Parathyroid adenoma (tissue), 2 donors: ENCODE results near the gene BAG5.

Experiments
- H2AFZ ChIP-seq: fragments of 300-600 bp; sonication (generic); one replicate; pipeline ENCODE4 v1.7.0; 2017; ENCODE audit warnings: antibody characterized with exemption, mild to moderate bottlenecking
- H3K27ac ChIP-seq: fragments of 300-600 bp; sonication (generic); one replicate; pipeline ENCODE4 v1.7.0; 2017
- H3K27me3 ChIP-seq: fragments of 300-600 bp; sonication (generic); one replicate; pipeline ENCODE4 v1.7.0; 2017; ENCODE audit warnings: low read length; ENCODE audit not compliant: control insufficient read depth, insufficient read depth
- H3K36me3 ChIP-seq: fragments of 300-600 bp; sonication (generic); one replicate; pipeline ENCODE4 v1.7.0; 2017; ENCODE audit warnings: low read length; ENCODE audit not compliant: control insufficient read depth, insufficient read depth
- H3K4me1 ChIP-seq: fragments of 300-600 bp; sonication (generic); one replicate; pipeline ENCODE4 v1.7.0; 2017; ENCODE audit warnings: control low read depth
- H3K4me2 ChIP-seq: fragments of 300-600 bp; sonication (generic); one replicate; pipeline ENCODE4 v1.7.0; 2017; ENCODE audit warnings: low read length
- H3K4me3 ChIP-seq: fragments of 300-600 bp; sonication (generic); one replicate; pipeline ENCODE4 v1.7.0; 2017; ENCODE audit warnings: low read depth, low read length
- H3K79me2 ChIP-seq: fragments of 300-600 bp; sonication (generic); one replicate; pipeline ENCODE4 v1.7.0; 2017; ENCODE audit warnings: control low read depth
- H3K9ac ChIP-seq: fragments of 300-600 bp; sonication (generic); one replicate; pipeline ENCODE4 v1.7.0; 2017; ENCODE audit warnings: mild to moderate bottlenecking
- H3K9me3 ChIP-seq: fragments of 300-600 bp; sonication (generic); one replicate; pipeline ENCODE4 v1.7.0; 2017; ENCODE audit warnings: low read length; ENCODE audit not compliant: control insufficient read depth
- CTCF ChIP-seq: fragments of 300-600 bp; sonication (generic); IDR thresholded peaks from one replicate; pipeline ENCODE4 v1.7.0; 2017; ENCODE audit warnings: antibody characterized with exemption, mild to moderate bottlenecking
- donor health status: primary hyperparathyroidism.

Gene BAG5

GRCh38 chr14:103584326-103584915 lies 22.0 kb upstream of the BAG5 start:
- Histone ChIP-seq H3K9me3 (no peaks in the 10 kb centered on the region), H3K4me3 (no peak overlapping the region), H3K9ac (no peak overlapping the region), H3K79me2 (peaks cover 21% of the 10 kb centered on the region), H2AFZ (no peak overlapping the region), H3K4me2 (no peak overlapping the region), H3K4me1 (no peaks in the 10 kb centered on the region), H3K27me3 (no peaks in the 10 kb centered on the region), H3K27ac (no peak overlapping the region), H3K36me3 (no peaks in the 10 kb centered on the region)
- no peak for TF ChIP-seq CTCF

GRCh38 chr14:103581954-103582703 lies 19.7 kb upstream of the BAG5 start:
- Histone ChIP-seq H3K36me3 (no peaks in the 10 kb centered on the region), H3K4me3 (no peak overlapping the region), H3K27me3 (no peaks in the 10 kb centered on the region), H3K4me1 (peaks cover 2% of the 10 kb centered on the region), H3K9me3 (no peaks in the 10 kb centered on the region), H3K79me2 (peaks cover 20% of the 10 kb centered on the region), H3K27ac (no peak overlapping the region), H3K4me2 (no peak overlapping the region), H2AFZ (no peak overlapping the region), H3K9ac (no peak overlapping the region)
- no peak for TF ChIP-seq CTCF

GRCh38 chr14:103581206-103581605 lies 18.7 kb upstream of the BAG5 start:
- Histone ChIP-seq H3K9me3 (no peaks in the 10 kb centered on the region), H3K79me2 (peaks cover 16% of the 10 kb centered on the region), H3K4me1 (peaks cover 6% of the 10 kb centered on the region), H3K4me2 (no peak overlapping the region), H3K36me3 (no peaks in the 10 kb centered on the region), H2AFZ (no peak overlapping the region), H3K9ac (no peak overlapping the region), H3K27ac (no peak overlapping the region), H3K4me3 (no peak overlapping the region), H3K27me3 (no peaks in the 10 kb centered on the region)
- no peak for TF ChIP-seq CTCF

- Histone ChIP-seq H3K9me3 (no peaks in the 10 kb centered on the region), H3K9ac (no peak overlapping the region), H3K79me2 (peaks cover 9% of the 10 kb centered on the region), H2AFZ (no peak overlapping the region), H3K27me3 (no peaks in the 10 kb centered on the region), H3K36me3 (no peaks in the 10 kb centered on the region), H3K4me1 (peaks cover 9% of the 10 kb centered on the region), H3K27ac (no peak overlapping the region), H3K4me2 (no peak overlapping the region), H3K4me3 (no peak overlapping the region)
- TF ChIP-seq CTCF = no peak
Observed at GRCh38 chr14:103578401-103579075, 16.1 kb upstream of the BAG5 start.
